Mucosa of descending colon (tissue), 3 donors: ENCODE data around the gene MICALL2. TPM values are rescaled to one million over a fixed set of nuclear protein-coding genes. Genes with fewer than 3 reads are reported as not detected.

Source experiments
- ATAC-seq: fragments of 200-7000 bp; cut with Tn5 transposase; one replicate; pipeline ENCODE4 v1.9.1; 2020; ENCODE audit warnings: mild to moderate bottlenecking, moderate library complexity
- DNase-seq, 3 donors: peaks; one replicate each; pipeline ENCODE4 v3.0.0-alpha.2; 2020
- H3K36me3 ChIP-seq: fragments of 200-600 bp; one replicate; pipeline ENCODE4 v1.8.0; 2021; ENCODE audit warnings: low read depth, mild to moderate bottlenecking
- H3K4me1 ChIP-seq: fragments of 200-600 bp; one replicate; pipeline ENCODE4 v1.8.0; 2021; ENCODE audit warnings: low read depth, mild to moderate bottlenecking
- H3K4me3 ChIP-seq: fragments of 200-600 bp; one replicate; pipeline ENCODE4 v1.8.0; 2021; ENCODE audit warnings: mild to moderate bottlenecking
- H3K9me3 ChIP-seq: fragments of 200-600 bp; one replicate; pipeline ENCODE4 v1.8.0; 2021; ENCODE audit warnings: mild to moderate bottlenecking
- CTCF ChIP-seq: fragments of 200-600 bp; IDR thresholded peaks from one replicate; pipeline ENCODE4 v1.8.0; 2022; ENCODE audit warnings: antibody characterized with exemption, mild to moderate bottlenecking
- intact Hi-C, 2 donors: fragments of 100-400 bp; cut with DNase I in 1 of 2; cut with micrococcal nuclease in 1 of 2; formaldehyde crosslinking; loops; one replicate each; pipeline versions ENCODE4 v1.11.0 to v1.11.1; 2022; cut with DNase I, micrococcal nuclease
- total RNA-seq, 3 donors: library from RNA; stranded (reverse); fragmentation: NEBNext Ultra II Directional in 2 of 3; extraction: Animal tissue kit (Norgen Biotek cat#: 25700) in 2 of 3; gene quantifications; one replicate each; pipeline versions ENCODE4 v1.2.1 to v1.2.4, GENCODE V29; 2021 to 2023
- donor health status: DM: no; HTN: no; CAD: no; lungs with moderate emphysema.
- donor health status: DM: no; HTN: no; CAD: no.
- donor health status: DM: no; HTN: yes; CAD: no.

MICALL2 gene
- total RNA-seq, 3 donors from 2014 or later, result 59.9 to 96.2 (median 94.5) TPM

DNA sequence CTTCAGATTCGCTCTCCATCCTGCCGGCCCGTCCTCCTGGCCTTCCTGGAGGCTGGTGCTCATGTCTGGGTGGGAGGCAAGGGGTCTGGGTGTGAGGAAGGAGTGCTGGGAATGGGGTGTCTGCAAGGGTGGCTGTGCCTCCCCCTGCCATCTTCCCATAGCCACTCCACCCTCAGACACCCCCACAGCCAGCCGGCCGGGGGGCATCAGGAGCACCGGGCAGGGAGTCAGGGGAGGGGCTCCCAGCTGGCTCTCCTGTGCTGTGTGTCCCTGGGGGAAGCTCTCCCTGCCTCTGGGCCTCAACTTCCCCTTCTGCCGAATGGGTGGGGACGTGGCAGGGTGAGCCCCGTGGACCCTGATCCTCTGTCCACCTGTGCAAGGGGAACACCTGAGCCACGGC, 18.6 kb downstream of the MICALL2 start:
- Histone ChIP-seq H3K9me3 (no peaks in the 10 kb centered on the region), H3K36me3 (no peaks in the 10 kb centered on the region), H3K4me1 (no peaks in the 10 kb centered on the region), H3K4me3 (no peak overlapping the region)
- intact Hi-C loops, result no loop called here
- no peak for DNase-seq
- ATAC-seq, result no peak
- TF ChIP-seq CTCF, result no peak

GRCh38 chr7:1439373-1440363, 19.6 kb downstream of the MICALL2 start:
- Histone ChIP-seq H3K9me3 (no peaks in the 10 kb centered on the region), H3K36me3 (no peaks in the 10 kb centered on the region), H3K4me1 (no peaks in the 10 kb centered on the region), H3K4me3 (no peak overlapping the region)
- ATAC-seq (peak; percentile 16), DNase-seq (no peak)
- TF ChIP-seq CTCF, result no peak
- intact Hi-C loops, result no loop called here

DNA sequence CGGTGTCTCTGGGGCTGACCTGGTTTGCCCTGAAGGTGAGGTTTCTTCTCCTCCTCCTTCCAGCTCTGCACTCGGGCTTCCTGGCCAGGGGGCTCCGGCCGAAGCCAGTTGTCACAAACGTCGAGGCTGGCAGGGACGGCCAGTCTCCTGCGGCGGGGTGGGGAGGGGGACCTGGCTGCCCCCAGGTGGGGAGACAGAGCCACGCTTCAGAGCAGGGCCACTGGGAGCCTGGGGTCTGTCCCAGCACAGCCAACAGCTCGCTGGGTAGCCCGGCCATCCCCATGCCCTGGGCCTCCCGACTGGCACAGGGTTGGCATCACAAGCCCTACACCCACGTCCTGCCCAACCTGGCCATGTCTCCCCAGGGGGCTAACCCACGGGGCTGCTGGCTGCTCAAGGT, 20.4 kb downstream of the MICALL2 start:
- Histone ChIP-seq H3K4me1 (no peaks in the 10 kb centered on the region), H3K4me3 (no peak overlapping the region), H3K9me3 (no peaks in the 10 kb centered on the region), H3K36me3 (no peaks in the 10 kb centered on the region)
- intact Hi-C loops, result no loop called here
- no peak for DNase-seq
- no peak for ATAC-seq
- TF ChIP-seq CTCF, result no peak

DNA sequence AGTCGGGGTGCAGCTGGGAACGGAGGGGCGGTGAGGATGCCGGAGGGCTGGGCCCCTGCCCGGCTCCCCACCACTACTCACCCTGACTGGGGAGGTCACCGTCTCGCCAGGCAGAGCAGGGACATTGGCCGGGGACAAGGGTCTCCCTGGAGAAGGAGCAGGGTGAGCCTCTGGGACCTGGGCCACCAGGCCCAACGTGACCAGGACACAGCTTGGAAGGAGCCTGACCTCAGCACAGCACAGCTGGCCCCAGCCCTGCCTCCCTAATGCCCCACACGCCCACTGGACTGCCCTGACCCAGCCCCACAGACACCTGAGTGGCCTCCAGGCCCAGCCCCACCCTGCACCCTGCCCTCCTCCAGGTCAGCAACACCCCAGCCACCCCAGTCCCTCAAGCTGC, 21.1 kb downstream of the MICALL2 start:
- DNase-seq (no peak), ATAC-seq (no peak)
- intact Hi-C loops, result no loop called here
- Histone ChIP-seq H3K4me3 (no peak overlapping the region), H3K9me3 (no peaks in the 10 kb centered on the region), H3K4me1 (no peaks in the 10 kb centered on the region), H3K36me3 (no peaks in the 10 kb centered on the region)
- no peak for TF ChIP-seq CTCF

- DNase-seq (no peak), ATAC-seq (no peak)
- intact Hi-C loops, result no loop called here
- no peaks in the 10 kb centered on the region for H3K36me3 ChIP-seq
- H3K4me1 ChIP-seq, result peaks cover 1% of the 10 kb centered on the region
- no peak for TF ChIP-seq CTCF
- no peaks in the 10 kb centered on the region for H3K9me3 ChIP-seq
- no peak overlapping the region for H3K4me3 ChIP-seq
These were observed 22.0 kb downstream of the MICALL2 start for GRCh38 chr7:1437155-1437880.
